K562 (cell line): ENCODE measurements around the gene ACAP3. TPM values are rescaled to one million over a fixed set of nuclear protein-coding genes. Genes with fewer than 3 reads are reported as not detected.

Experiments used
- CREM ChIP-seq: IDR thresholded peaks from 2 replicates; pipeline ENCODE4 v1.6.1; 2014; ENCODE audit warnings: antibody characterized with exemption, low read depth
- DPF2 ChIP-seq: fragments of 450-650 bp; IDR thresholded peaks from 2 replicates; pipeline ENCODE4 v1.6.1; 2016
- E2F8 ChIP-seq: fragments of 450-650 bp; IDR thresholded peaks from 2 replicates; pipeline ENCODE4 v1.7.1; 2018; ENCODE audit warnings: mild to moderate bottlenecking, low read depth; ENCODE audit not compliant: partially characterized antibody
- ETV1 ChIP-seq: fragments of 450-650 bp; conservative IDR thresholded peaks from 2 replicates; pipeline ENCODE4 v1.6.1; 2016; ENCODE audit warnings: missing genetic modification characterization, control low read depth, low read depth, missing compliant biosample characterization
- JUND ChIP-seq, 2 experiments: IDR thresholded peaks; 2 replicates in 1 of 2; 3 replicates in 1 of 2; pipeline ENCODE4 v1.6.1; 2011; ENCODE audit warnings: borderline replicate concordance in 2 of 2, low read depth in 2 of 2, low read length in 2 of 2, improper control_type of control experiment in 1 of 2, missing biosample characterization in 1 of 2, missing genetic modification characterization in 1 of 2, missing genetic modification reagents in 1 of 2
- MBD2 ChIP-seq: sonication (generic); IDR thresholded peaks from 2 replicates; pipeline ENCODE4 v1.6.1; 2016; ENCODE audit warnings: low read depth, borderline replicate concordance
- MEIS2 ChIP-seq: fragments of 450-650 bp; IDR thresholded peaks from 2 replicates; pipeline ENCODE4 v1.6.1; 2014; ENCODE audit warnings: mild to moderate bottlenecking; ENCODE audit not compliant: partially characterized antibody
- POLR2A ChIP-seq: fragments of 450-650 bp; conservative IDR thresholded peaks from 2 replicates; pipeline ENCODE4 v1.6.1; 2016
- RHOXF2B ChIP-seq: fragments of 250-450 bp; sonication (Bioruptor Pico); conservative IDR thresholded peaks from 2 replicates; pipeline ENCODE4 v1.5.1; 2021
- TAF1 ChIP-seq: IDR thresholded peaks from 2 replicates; pipeline ENCODE4 v1.6.1; 2011; ENCODE audit warnings: mild to moderate bottlenecking, low read length, moderate library complexity; ENCODE audit not compliant: insufficient read depth, control insufficient read depth, severe bottlenecking; ENCODE audit errors: extremely low read depth
- ZNF324 ChIP-seq: fragments of 250-450 bp; sonication (Bioruptor Pico); IDR thresholded peaks from 2 replicates; pipeline ENCODE4 v1.4.0; 2020; ENCODE audit warnings: mild to moderate bottlenecking
- ZNF354B ChIP-seq: fragments of 250-450 bp; sonication (Bioruptor Pico); IDR thresholded peaks from 2 replicates; pipeline ENCODE4 v1.4.0; 2020
- ZNF639 ChIP-seq, 2 experiments: fragments of 200-800 bp in 1 of 2; sonication (Bioruptor generic) in 1 of 2; sonication (generic) in 1 of 2; formaldehyde crosslinking in 1 of 2; IDR thresholded peaks in 1 of 2; conservative IDR thresholded peaks in 1 of 2; 2 replicates each; pipeline versions ENCODE4 v1.5.0 to v1.6.1; 2016 to 2020; ENCODE audit warnings: missing compliant biosample characterization in 1 of 2, missing genetic modification characterization in 1 of 2, missing genetic modification reagents in 1 of 2
- polyA plus RNA-seq, 8 experiments: library from polyadenylated mRNA; depleted of rRNA in 4 of 8; stranded (reverse) in 5 of 8; unstranded in 3 of 8; fragments of >200 nt; fragmentation: Nextera tagmentation in 2 of 8; fragmentation: Illumina TruSeq in 1 of 8; extraction: Ambion mirVana in 2 of 8; extraction: Trizol in 1 of 8; gene quantifications; 2 replicates each; pipeline versions ENCODE4 v1.2.1 to v1.2.3, GENCODE V29; 2011 to 2014; ENCODE audit warnings: inconsistent platforms in 1 of 8, missing spikeins in 1 of 8
- total RNA-seq, 7 experiments: library from RNA; depleted of rRNA in 6 of 7; stranded (reverse); fragments of >200 nt in 6 of 7; fragmentation: Illumina TruSeq in 2 of 7; extraction: Trizol in 2 of 7; gene quantifications; 2 replicates each; pipeline versions ENCODE4 v1.2.1 to v1.2.3, GENCODE V29; 2011 to 2021; ENCODE audit warnings: low replicate concordance in 1 of 7
- TF ChIP-seq, protein P1 (sequence below): fragments of 200-800 bp; sonication (Bioruptor generic); IDR thresholded peaks from 2 replicates; pipeline ENCODE4 v1.6.1; 2017; ENCODE audit warnings: missing genetic modification characterization, missing compliant biosample characterization
- TF ChIP-seq, protein P2 (sequence below): fragments of 250-450 bp; sonication (Bioruptor Pico); IDR thresholded peaks from 2 replicates; pipeline ENCODE4 v1.5.0; 2020; ENCODE audit warnings: mild to moderate bottlenecking, borderline replicate concordance

The ACAP3 gene
- total and polyA plus RNA-seq, 9 of the 15 experiments (the other 6 are each of a cell fraction or from before 2014, with no cell fraction given), result 0.01 to 49.0 (median 12.0) TPM

DNA sequence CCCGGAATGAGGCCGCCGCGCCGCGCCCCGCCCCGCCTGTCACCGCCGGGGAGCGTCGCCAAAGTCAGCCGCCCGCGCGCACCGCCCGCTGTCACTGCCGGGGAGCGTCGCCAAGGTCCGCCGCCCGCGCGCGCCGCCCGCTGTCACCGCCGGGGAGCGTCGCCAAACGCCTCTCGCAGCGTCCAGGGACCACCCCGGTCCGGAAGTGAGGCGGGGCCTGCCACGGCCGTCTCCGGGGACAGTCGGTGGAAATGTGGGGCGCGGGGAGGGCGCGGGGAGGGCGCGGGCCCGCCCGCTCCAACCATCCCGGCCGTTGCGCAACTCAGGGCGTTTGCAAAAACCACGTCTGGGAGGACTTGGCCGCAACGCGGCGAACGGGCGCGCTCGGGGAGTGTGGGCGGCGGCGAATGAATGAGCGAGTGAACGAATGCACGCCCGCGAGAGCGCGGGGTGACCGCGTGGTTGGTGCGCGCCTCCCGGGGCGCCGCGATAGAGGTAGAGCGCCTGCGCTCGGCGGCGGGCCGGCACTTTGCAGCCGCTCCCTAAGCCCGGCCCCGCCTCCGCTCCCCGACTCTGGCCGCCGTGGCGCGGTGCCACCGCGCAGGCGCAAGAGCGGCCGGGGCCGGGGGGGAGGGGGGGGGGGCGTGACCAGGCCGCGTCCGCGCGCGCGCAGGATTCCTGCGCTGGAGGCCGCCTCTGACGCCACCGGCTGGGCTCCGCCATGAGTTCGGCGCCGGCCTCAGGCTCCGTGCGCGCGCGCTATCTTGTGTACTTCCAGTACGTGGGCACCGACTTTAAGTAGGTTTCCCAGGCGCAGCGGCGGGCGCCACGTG lies at the start of gene ACAP3, which contains the start of gene PUSL1 (continued):
- TF ChIP-seq ZNF639 (CRISPR knock-in tag; conservative IDR thresholded peaks at IDR 0.05 in 1 of 2, IDR thresholded peaks at IDR 0.05 in 1 of 2) (peak in 1 of 2 experiments; percentile 99; a peak in 2 of 4 replicates), MBD2 (no peak; the same call in 1 of the 2 replicates), ZNF324 (CRISPR knock-in tag) (no peak), CREM (peak; percentile 83), JUND (IDR thresholded peaks at IDR 0.05; ENCODE audit: borderline replicate concordance, low read depth, low read length) (peak; percentile 35; the same call in 1 of the 2 replicates), JUND (tag; IDR thresholded peaks at IDR 0.05; ENCODE audit: borderline replicate concordance, low read depth, low read length) (peak; percentile 31; the same call in 1 of the 3 replicates), RHOXF2B (CRISPR knock-in tag) (no peak), DPF2 (peak; percentile 33; the same call in 1 of the 2 replicates), POLR2A (peak; percentile 63), ZNF354B (CRISPR knock-in tag) (no peak), MEIS2 (peak; percentile 68), E2F8 (peak; percentile 65), ETV1 (tag) (peak; percentile 90), TAF1 (peak; percentile 62)
- TF ChIP-seq, protein P1, sequence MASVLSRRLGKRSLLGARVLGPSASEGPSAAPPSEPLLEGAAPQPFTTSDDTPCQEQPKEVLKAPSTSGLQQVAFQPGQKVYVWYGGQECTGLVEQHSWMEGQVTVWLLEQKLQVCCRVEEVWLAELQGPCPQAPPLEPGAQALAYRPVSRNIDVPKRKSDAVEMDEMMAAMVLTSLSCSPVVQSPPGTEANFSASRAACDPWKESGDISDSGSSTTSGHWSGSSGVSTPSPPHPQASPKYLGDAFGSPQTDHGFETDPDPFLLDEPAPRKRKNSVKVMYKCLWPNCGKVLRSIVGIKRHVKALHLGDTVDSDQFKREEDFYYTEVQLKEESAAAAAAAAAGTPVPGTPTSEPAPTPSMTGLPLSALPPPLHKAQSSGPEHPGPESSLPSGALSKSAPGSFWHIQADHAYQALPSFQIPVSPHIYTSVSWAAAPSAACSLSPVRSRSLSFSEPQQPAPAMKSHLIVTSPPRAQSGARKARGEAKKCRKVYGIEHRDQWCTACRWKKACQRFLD (CRISPR knock-in tag), result peak; percentile 86
- TF ChIP-seq, protein P2, sequence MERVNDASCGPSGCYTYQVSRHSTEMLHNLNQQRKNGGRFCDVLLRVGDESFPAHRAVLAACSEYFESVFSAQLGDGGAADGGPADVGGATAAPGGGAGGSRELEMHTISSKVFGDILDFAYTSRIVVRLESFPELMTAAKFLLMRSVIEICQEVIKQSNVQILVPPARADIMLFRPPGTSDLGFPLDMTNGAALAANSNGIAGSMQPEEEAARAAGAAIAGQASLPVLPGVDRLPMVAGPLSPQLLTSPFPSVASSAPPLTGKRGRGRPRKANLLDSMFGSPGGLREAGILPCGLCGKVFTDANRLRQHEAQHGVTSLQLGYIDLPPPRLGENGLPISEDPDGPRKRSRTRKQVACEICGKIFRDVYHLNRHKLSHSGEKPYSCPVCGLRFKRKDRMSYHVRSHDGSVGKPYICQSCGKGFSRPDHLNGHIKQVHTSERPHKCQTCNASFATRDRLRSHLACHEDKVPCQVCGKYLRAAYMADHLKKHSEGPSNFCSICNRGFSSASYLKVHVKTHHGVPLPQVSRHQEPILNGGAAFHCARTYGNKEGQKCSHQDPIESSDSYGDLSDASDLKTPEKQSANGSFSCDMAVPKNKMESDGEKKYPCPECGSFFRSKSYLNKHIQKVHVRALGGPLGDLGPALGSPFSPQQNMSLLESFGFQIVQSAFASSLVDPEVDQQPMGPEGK, result no peak
